H1 (cell line): ENCODE data around the gene TUG1. TPM values are rescaled to one million over a fixed set of nuclear protein-coding genes. Genes with fewer than 3 reads are reported as not detected.

Experiments
- CHD1 ChIP-seq: IDR thresholded peaks from 2 replicates; pipeline ENCODE4 v1.6.1; 2012; ENCODE audit warnings: low read depth, low read length, improper control_type of control experiment
- polyA plus RNA-seq, 7 experiments: library from polyadenylated mRNA; depleted of rRNA in 3 of 7; stranded (reverse) in 5 of 7; unstranded in 2 of 7; fragments of >200 nt in 5 of 7; fragments of 200-250 nt in 2 of 7; gene quantifications; 1 replicate in 5 of 7; 2 replicates in 1 of 7; 4 replicates in 1 of 7; pipeline versions ENCODE4 v1.2.1 to v1.2.3, GENCODE V29; 2011 to 2013; ENCODE audit warnings: missing spikeins in 2 of 7, mixed read lengths in 2 of 7
- total RNA-seq: library from RNA; stranded (reverse); fragmentation: NEBNext Ultra II Directional; extraction: Animal tissue kit (Norgen Biotek cat#: 25700); gene quantifications from 2 replicates; pipeline ENCODE4 v1.2.1, GENCODE V29; 2021

The TUG1 gene
- total and polyA plus RNA-seq, 2 of the 8 experiments (the other 6 are each of a cell fraction or from before 2014, with no cell fraction given), result 119 to 129 TPM

DNA sequence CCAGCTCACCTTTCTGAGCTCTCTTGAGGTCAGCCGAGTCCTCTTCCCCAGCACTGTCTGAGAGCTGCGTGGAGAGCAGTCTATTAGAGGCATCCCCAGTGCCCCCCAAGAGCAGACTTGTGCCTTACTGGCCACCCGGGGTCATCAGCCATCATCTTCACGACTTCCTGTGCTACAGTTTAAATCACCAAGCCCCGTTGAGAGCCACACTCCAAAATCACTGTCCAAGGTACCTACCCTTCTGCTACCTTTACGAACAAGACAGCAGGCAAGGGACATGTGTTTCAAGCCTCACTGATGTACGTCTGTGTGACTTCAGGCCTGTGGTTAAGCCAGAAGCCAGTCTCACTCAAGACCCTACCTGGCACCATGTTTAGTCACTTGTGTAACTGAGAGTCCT is 35.6 kb upstream of the TUG1 start (continued):
- no peak for TF ChIP-seq CHD1
